Measurements from ENCODE around the gene PCDH9.

PCDH9 gene

DNA sequence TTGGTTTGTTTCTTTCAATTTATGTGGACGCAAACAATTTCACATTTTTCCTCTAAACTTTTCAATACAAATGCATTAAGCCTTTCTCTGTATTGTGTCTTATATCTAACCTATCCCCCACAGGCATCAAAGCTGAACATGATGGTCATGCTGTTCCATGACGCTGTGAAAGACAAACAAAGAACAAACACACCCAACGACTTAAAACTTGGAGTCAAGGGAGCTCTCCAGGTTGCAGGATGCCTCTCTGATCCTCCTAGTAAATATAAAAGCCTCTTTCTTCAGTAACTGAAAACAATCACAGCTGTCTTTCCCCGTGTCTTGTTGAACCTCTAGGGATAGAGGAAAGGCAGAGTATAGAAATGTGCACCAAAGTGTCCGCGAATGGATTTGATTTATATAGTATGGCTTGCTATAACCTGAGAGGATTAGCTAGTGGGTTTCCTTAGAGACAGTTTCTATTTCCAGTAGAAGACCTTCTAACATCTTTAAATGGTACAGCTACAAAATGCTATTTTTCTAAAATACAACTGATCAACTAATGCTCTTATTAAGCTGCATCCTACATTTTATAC is 43.1 kb downstream of the PCDH9 start:
- Histone ChIP-seq H3K9me3 (ENCODE audit: control insufficient read depth, insufficient read depth, low read length) (no peaks in the 10 kb centered on the region), H3K9ac (ENCODE audit: low read depth, low read length) (no peak overlapping the region), H3K4me1 (ENCODE audit: control insufficient read depth, insufficient read depth, low read length) (no peaks in the 10 kb centered on the region), H3K36me3 (ENCODE audit: control insufficient read depth, insufficient read depth, low read length) (no peaks in the 10 kb centered on the region), H3K27me3 (ENCODE audit: control insufficient read depth, insufficient read depth, low read length) (no peaks in the 10 kb centered on the region), H3K4me3 (ENCODE audit: low read depth, low read length) (no peak overlapping the region)

DNA sequence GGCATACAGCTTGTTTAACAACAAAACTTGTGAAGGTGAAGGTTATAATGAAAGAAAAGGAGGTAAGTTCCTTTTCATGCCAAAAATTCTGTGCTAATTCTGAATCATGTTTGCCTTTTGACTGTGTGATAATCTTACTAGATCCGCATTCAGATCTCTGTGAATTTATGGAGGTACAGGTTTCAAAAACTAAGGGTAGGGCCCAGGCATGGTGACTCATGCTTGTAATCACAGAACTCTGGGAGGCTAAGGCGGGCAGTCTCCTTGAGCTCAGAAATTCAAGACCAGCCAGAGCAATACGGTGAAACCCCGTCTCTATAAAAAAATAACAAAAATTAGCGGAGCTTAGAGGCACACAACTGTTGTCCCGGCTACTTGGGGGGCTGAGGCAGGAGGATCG is 45.9 kb downstream of the PCDH9 start:
- Histone ChIP-seq H3K4me1 (ENCODE audit: control insufficient read depth, insufficient read depth, low read length) (no peaks in the 10 kb centered on the region), H3K4me3 (ENCODE audit: low read depth, low read length) (no peak overlapping the region), H3K9me3 (ENCODE audit: control insufficient read depth, insufficient read depth, low read length) (no peaks in the 10 kb centered on the region), H3K9ac (ENCODE audit: low read depth, low read length) (no peak overlapping the region), H3K36me3 (ENCODE audit: control insufficient read depth, insufficient read depth, low read length) (no peaks in the 10 kb centered on the region), H3K27me3 (ENCODE audit: control insufficient read depth, insufficient read depth, low read length) (no peaks in the 10 kb centered on the region)

DNA sequence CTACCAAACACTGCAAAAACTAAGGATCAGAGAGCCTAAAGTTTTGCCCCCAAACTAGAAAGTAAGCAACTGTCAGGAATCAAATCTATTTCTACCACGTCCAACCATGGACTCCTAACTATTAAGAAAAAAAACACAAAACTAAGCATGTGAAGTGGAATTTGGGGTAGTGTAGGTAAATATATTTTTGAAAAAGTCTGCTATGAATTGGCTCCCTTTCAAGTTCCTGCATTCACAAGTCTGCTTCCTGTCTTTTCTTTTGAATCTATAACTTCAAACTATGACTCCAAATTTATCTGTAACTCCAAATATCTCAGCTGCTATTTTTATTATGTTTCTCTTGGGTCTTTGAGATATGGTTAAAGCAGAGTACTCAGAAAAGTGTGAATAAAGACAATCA is 47.0 kb downstream of the PCDH9 start:
- H3K9ac ChIP-seq (ENCODE audit: low read depth, low read length) = no peak overlapping the region
- no peaks in the 10 kb centered on the region for H3K9me3 ChIP-seq (ENCODE audit: control insufficient read depth, insufficient read depth, low read length)
- H3K36me3 ChIP-seq (ENCODE audit: control insufficient read depth, insufficient read depth, low read length) = no peaks in the 10 kb centered on the region
- no peak overlapping the region for H3K4me3 ChIP-seq (ENCODE audit: low read depth, low read length)
- H3K27me3 ChIP-seq (ENCODE audit: control insufficient read depth, insufficient read depth, low read length) = no peaks in the 10 kb centered on the region
- H3K4me1 ChIP-seq (ENCODE audit: control insufficient read depth, insufficient read depth, low read length) = no peaks in the 10 kb centered on the region

DNA sequence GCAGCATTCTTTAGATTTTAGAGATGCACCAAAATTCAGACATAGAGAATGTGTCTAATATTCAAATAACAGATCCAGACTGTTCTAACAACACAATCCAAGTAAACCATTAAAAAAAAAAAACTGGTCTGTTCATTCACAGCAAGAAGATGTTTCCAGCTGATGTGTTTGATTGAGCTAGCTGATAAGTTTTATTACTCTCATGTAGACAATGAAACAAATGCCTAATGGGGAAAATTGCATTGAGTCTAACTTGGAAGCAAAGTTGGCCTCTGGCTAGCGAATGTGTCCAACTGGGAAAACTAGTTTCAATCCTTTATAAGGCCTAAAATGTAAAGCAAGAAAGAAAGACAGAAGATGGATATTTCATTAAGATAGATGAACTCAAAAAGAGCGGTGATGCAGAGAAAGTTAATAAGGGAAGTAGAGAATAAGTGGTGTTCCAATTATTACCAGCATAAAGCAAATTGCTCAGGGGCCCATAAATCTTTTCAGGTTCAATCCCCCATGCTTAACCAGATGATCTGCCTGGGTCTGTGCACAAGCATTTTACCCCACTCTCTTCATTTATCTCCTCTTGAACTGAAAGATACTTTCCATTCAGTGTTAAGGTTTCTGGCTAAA is 54.2 kb downstream of the PCDH9 start:
- H3K36me3 ChIP-seq (ENCODE audit: control insufficient read depth, insufficient read depth, low read length) = no peaks in the 10 kb centered on the region
- no peak overlapping the region for H3K4me3 ChIP-seq (ENCODE audit: low read depth, low read length)
- no peaks in the 10 kb centered on the region for H3K9me3 ChIP-seq (ENCODE audit: control insufficient read depth, insufficient read depth, low read length)
- no peaks in the 10 kb centered on the region for H3K27me3 ChIP-seq (ENCODE audit: control insufficient read depth, insufficient read depth, low read length)
- no peak overlapping the region for H3K9ac ChIP-seq (ENCODE audit: low read depth, low read length)
- H3K4me1 ChIP-seq (ENCODE audit: control insufficient read depth, insufficient read depth, low read length) = no peaks in the 10 kb centered on the region

DNA sequence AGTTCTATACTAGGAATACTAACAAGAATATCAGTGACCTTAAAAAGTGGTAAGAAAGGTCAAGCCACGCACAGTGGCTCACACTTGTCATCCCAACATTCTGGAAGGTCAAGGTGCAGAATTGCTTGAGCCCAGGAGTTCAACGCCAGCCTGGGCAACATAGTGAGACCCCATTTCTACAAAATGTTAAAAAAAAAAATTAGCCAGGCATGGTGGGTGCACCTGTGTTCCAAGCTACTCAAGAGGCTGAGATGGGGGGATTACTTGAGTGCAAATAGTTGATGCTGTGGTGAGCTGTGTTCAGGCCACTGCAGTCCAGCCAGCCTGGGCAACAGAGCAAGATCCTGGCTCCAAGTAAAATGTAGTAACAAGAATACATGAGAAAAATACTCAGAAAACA is 61.8 kb downstream of the PCDH9 start:
- Histone ChIP-seq H3K9me3 (ENCODE audit: control insufficient read depth, insufficient read depth, low read length) (no peaks in the 10 kb centered on the region), H3K9ac (ENCODE audit: low read depth, low read length) (no peak overlapping the region), H3K36me3 (ENCODE audit: control insufficient read depth, insufficient read depth, low read length) (no peaks in the 10 kb centered on the region), H3K4me1 (ENCODE audit: control insufficient read depth, insufficient read depth, low read length) (no peaks in the 10 kb centered on the region), H3K27me3 (ENCODE audit: control insufficient read depth, insufficient read depth, low read length) (no peaks in the 10 kb centered on the region), H3K4me3 (ENCODE audit: low read depth, low read length) (no peak overlapping the region)

DNA sequence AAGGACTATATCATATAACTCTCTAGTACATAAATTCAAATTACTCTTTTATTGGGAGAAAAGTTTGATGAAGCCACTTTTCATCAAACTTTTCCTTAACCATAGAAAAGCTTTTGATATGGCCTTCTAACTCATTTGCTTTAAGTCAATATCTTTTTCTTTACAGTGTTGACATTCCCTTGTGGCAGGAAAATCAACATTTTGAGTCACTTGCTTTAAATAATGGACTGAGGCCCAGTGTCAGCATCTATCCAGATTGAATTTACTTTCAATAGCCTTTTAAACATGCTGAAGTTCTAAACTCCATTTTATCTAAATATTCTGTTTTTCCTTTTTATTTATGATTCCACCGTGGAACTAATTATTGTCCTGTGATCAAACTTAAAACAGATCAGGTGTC is 62.7 kb downstream of the PCDH9 start:
- no peaks in the 10 kb centered on the region for H3K27me3 ChIP-seq (ENCODE audit: control insufficient read depth, insufficient read depth, low read length)
- no peak overlapping the region for H3K4me3 ChIP-seq (ENCODE audit: low read depth, low read length)
- H3K36me3 ChIP-seq (ENCODE audit: control insufficient read depth, insufficient read depth, low read length) = no peaks in the 10 kb centered on the region
- H3K9me3 ChIP-seq (ENCODE audit: control insufficient read depth, insufficient read depth, low read length) = no peaks in the 10 kb centered on the region
- H3K4me1 ChIP-seq (ENCODE audit: control insufficient read depth, insufficient read depth, low read length) = no peaks in the 10 kb centered on the region
- H3K9ac ChIP-seq (ENCODE audit: low read depth, low read length) = no peak overlapping the region

DNA sequence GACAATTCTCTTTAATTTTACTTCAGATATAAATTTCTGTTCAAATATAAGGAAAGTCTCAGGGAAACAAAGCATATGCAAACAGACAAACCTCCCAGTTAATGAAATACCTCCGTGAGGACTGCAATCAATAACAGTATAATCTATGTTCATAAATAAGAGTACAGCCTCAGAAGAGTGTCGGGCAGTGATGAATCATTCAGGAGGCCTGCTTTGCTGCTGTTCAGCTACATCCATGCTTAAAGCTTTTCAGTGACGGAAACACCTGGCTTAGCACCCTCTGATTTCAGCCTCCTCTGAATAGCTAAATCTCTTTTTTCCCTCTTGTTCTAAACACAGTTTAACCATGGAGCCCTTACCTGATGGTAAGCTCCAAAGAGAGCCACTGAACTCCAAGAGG is 69.0 kb downstream of the PCDH9 start:
- Histone ChIP-seq H3K9me3 (ENCODE audit: control insufficient read depth, insufficient read depth, low read length) (no peaks in the 10 kb centered on the region), H3K4me1 (ENCODE audit: control insufficient read depth, insufficient read depth, low read length) (peaks cover under 1% of the 10 kb centered on the region), H3K9ac (ENCODE audit: low read depth, low read length) (no peak overlapping the region), H3K4me3 (ENCODE audit: low read depth, low read length) (no peak overlapping the region), H3K36me3 (ENCODE audit: control insufficient read depth, insufficient read depth, low read length) (no peaks in the 10 kb centered on the region), H3K27me3 (ENCODE audit: control insufficient read depth, insufficient read depth, low read length) (no peaks in the 10 kb centered on the region)

DNA sequence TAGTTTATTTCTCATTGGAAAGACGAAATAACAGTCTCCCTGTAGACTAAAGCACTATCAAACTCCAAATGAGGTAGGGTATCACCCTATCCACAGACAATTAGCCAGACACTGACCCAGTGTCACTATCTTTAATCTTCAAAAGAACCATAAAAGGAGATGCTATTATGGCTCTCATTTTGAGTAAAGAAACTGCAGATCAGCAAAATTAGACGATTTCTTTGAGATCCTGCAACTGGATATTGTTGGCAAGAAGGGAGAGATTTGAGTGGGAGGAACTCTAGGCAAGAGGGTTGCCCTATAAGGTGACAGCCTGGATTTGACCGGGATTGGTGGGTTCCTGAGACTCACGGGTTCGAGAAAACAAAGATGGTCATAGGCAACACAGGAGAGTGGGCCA is 71.2 kb downstream of the PCDH9 start:
- H3K9ac ChIP-seq (ENCODE audit: low read depth, low read length) = no peak overlapping the region
- H3K9me3 ChIP-seq (ENCODE audit: control insufficient read depth, insufficient read depth, low read length) = no peaks in the 10 kb centered on the region
- peaks cover 2% of the 10 kb centered on the region for H3K4me1 ChIP-seq (ENCODE audit: control insufficient read depth, insufficient read depth, low read length)
- H3K36me3 ChIP-seq (ENCODE audit: control insufficient read depth, insufficient read depth, low read length) = no peaks in the 10 kb centered on the region
- no peak overlapping the region for H3K4me3 ChIP-seq (ENCODE audit: low read depth, low read length)
- no peaks in the 10 kb centered on the region for H3K27me3 ChIP-seq (ENCODE audit: control insufficient read depth, insufficient read depth, low read length)

DNA sequence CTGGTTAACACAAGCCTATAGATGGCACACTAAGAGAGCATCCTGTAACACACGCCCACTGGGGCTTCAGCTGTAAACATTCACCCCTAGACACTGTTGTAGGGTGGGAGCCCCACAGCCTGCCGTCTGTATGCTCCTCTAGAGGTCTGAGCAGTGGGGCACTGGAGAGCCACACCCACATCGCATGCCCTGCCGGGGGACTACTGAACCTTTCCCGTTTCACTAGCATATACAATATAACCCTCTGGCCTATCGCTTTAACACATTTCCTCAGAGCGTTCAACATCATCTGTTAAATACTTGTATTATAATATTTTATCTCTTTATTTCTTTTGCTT is 73.4 kb downstream of the PCDH9 start:
- no peaks in the 10 kb centered on the region for H3K9me3 ChIP-seq (ENCODE audit: control insufficient read depth, insufficient read depth, low read length)
- H3K9ac ChIP-seq (ENCODE audit: low read depth, low read length) = no peak overlapping the region
- peaks cover 2% of the 10 kb centered on the region for H3K4me1 ChIP-seq (ENCODE audit: control insufficient read depth, insufficient read depth, low read length)
- no peak overlapping the region for H3K4me3 ChIP-seq (ENCODE audit: low read depth, low read length)
- H3K36me3 ChIP-seq (ENCODE audit: control insufficient read depth, insufficient read depth, low read length) = no peaks in the 10 kb centered on the region
- H3K27me3 ChIP-seq (ENCODE audit: control insufficient read depth, insufficient read depth, low read length) = no peaks in the 10 kb centered on the region

DNA sequence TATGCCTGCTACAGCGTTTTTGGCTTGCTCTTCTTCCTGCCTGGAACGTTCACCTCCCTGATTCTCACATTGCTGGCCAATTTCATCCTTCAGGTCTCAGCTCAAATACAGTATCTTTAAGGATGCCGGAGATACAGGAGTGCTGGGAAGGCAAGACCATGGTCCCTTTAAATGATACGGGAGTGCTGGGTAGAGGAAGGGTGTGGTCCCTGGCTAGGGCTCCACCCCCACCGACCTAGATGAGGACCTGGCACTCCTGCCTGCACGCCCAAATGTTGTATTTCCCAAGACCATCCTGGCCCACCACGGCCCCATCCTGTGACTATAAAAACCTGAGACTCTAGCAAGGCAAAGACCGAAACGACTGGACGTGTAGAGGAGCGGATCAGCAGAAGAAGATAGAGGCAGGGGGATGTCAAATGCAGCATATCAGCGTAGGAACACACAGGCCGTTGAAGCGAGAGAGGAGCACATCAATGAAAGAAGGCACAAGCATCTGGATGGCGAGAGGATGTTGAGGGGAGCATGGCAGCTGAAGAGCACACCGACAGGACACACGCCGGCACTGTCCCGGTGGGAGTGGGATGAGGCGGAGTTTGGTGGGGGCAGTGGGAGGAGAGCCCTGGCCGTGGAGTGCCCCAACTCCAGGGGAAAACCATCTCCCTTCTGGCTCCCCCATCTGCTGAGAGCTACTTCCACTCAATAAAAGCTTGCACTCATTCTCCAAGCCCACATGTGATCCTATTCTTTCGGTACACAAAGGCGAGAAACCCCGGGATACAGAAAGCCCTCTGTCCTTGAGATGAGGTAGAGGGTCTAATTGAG is 74.0 kb downstream of the PCDH9 start:
- H3K9ac ChIP-seq (ENCODE audit: low read depth, low read length) = no peak overlapping the region
- peak overlapping the region; percentile 22 for H3K4me3 ChIP-seq (ENCODE audit: low read depth, low read length)
- H3K27me3 ChIP-seq (ENCODE audit: control insufficient read depth, insufficient read depth, low read length) = no peaks in the 10 kb centered on the region
- no peaks in the 10 kb centered on the region for H3K9me3 ChIP-seq (ENCODE audit: control insufficient read depth, insufficient read depth, low read length)
- no peaks in the 10 kb centered on the region for H3K36me3 ChIP-seq (ENCODE audit: control insufficient read depth, insufficient read depth, low read length)
- peaks cover 2% of the 10 kb centered on the region for H3K4me1 ChIP-seq (ENCODE audit: control insufficient read depth, insufficient read depth, low read length)

DNA sequence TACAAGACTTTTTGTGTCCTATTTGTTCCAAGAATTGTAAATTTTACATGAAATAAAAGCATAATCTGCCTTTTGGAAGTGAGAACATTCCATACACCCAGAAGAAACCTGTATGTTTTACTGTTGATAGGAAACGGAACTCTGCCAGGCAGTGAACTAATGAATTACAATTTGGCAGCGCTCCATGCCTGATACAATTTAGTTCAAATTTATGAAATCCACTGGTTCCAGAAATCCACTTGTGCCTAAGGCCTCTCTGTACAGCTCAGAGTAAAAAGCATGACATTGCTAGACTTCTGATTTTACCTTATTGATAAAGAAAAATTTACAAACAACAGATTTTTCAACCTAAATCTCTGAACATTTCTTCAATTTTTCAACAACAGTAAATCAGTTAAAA is 78.1 kb downstream of the PCDH9 start:
- H3K4me1 ChIP-seq (ENCODE audit: control insufficient read depth, insufficient read depth, low read length) = peaks cover 2% of the 10 kb centered on the region
- no peaks in the 10 kb centered on the region for H3K36me3 ChIP-seq (ENCODE audit: control insufficient read depth, insufficient read depth, low read length)
- no peak overlapping the region for H3K9ac ChIP-seq (ENCODE audit: low read depth, low read length)
- H3K27me3 ChIP-seq (ENCODE audit: control insufficient read depth, insufficient read depth, low read length) = no peaks in the 10 kb centered on the region
- no peak overlapping the region for H3K4me3 ChIP-seq (ENCODE audit: low read depth, low read length)
- no peaks in the 10 kb centered on the region for H3K9me3 ChIP-seq (ENCODE audit: control insufficient read depth, insufficient read depth, low read length)

DNA sequence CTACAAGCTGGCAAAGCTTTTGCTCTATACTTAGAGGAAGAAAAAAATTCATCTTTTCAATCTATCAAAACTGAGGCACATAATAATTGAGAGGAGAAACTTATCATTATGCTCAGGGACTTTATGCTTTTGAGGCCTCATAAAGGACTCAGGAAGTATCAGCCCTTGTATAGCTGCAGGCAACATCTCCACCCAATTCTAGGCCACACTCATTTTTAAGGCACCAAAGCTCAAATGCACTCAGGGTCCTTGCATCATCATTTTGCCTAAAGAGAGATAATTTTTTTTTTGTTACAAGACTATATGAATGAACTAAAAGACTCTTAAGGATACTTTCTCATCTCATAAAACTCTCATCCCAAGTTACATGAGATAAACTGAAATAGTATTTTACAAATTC is 78.5 kb downstream of the PCDH9 start:
- Histone ChIP-seq H3K4me1 (ENCODE audit: control insufficient read depth, insufficient read depth, low read length) (peaks cover 2% of the 10 kb centered on the region), H3K9me3 (ENCODE audit: control insufficient read depth, insufficient read depth, low read length) (no peaks in the 10 kb centered on the region), H3K4me3 (ENCODE audit: low read depth, low read length) (no peak overlapping the region), H3K27me3 (ENCODE audit: control insufficient read depth, insufficient read depth, low read length) (no peaks in the 10 kb centered on the region), H3K9ac (ENCODE audit: low read depth, low read length) (no peak overlapping the region), H3K36me3 (ENCODE audit: control insufficient read depth, insufficient read depth, low read length) (no peaks in the 10 kb centered on the region)
